ENCODE measurements around the gene PNPLA6.
A peak's percentile ranks its signal among the peaks of the same experiment; 100 is the strongest.

Gene PNPLA6

DNA sequence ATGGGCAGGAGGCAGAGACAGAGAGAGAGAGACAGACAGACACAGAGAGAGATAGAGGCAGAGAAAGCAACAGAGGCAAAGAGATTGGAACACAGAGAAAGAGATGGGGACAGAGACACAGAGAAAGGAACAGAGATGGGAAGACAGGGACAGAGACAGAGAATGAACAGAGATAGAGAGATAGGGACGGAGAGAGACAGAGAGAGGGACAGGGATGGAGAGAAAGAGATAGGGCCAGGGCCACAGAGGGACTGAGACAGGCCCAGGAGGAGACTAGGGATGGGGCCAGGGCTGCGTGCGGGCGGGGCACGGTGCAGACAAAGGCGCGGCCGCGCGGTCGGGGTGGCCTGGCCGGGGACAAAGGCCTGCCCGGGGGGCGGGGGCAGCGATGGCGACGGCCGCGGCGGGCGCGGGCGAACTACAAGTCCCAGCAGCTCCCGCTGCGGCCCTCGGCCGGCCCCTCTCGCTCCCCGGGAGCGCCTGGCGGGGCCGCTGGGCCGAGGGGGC is 19.8 kb upstream of the PNPLA6 start, which contains the start of gene ZNF358:
Gene ZNF358 (plus strand): TSS at position 459 of the 507 bp plus-strand sequence. CDS start 3,140 bp downstream, outside the sequence.
- DNase-seq (ENCODE audit: low read depth, low spot score) = no peak

DNA sequence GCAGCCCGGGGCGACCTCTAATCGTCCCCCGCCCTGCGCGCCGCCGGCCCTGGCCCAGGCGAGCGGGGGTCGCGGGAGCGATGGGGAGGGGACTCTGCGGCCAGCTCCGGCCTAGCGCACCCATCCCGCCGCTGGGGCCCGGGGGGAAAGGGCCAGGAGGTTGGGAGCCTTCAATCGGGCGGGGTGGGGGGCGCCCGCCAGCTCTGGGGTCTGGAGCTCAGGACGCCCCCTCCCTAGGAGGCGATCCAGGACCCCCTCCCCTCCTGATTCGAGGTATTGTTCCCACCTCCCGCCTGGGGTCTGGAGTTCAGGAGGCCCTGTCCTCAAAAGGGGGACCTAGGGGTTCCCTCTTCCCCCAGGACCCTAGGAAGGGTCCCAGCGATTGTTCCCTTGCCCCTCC is 19.2 kb upstream of the PNPLA6 start:
- DNase-seq (ENCODE audit: low read depth, low spot score) = no peak

DNA sequence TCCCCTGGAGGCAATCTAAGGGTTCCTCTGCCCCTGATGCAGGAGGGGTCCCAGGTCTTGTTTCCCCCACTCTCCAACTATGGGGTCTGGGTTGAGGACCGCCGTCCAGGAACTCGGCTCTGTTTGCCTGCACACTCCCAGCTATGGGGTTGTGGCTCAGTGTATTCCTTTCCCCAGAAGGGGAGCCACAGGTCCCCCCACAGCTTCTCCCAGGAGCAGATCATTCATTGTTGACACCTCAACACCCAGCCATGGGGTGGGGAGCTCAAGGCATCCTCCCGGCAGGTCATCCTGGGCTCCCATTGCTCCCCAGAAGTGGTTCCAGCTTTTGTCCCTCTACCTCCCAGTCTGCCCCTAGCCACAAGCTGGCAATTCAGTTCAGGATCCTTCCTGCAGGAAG is 18.6 kb upstream of the PNPLA6 start:
- DNase-seq (ENCODE audit: low read depth, low spot score) = no peak

DNA sequence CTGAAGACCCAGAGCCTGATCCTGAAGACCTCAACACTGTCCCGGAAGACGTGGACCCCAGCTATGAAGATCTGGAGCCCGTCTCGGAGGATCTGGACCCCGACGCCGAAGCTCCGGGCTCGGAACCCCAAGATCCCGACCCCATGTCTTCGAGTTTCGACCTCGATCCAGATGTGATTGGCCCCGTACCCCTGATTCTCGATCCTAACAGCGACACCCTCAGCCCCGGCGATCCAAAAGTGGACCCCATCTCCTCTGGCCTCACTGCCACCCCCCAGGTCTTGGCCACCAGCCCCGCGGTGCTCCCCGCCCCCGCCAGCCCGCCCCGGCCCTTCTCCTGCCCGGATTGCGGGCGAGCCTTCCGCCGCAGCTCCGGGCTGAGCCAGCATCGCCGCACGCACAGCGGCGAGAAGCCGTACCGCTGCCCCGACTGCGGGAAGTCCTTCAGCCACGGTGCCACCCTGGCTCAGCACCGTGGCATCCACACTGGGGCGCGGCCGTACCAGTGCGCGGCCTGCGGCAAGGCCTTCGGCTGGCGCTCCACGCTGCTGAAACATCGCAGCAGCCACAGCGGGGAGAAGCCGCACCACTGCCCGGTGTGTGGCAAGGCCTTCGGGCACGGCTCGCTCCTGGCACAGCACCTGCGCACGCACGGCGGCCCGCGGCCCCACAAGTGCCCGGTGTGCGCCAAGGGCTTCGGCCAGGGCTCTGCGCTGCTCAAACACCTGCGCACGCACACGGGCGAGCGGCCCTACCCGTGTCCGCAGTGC is 16.0 kb upstream of the PNPLA6 start:
- no peak for DNase-seq (ENCODE audit: low read depth, low spot score)

DNA sequence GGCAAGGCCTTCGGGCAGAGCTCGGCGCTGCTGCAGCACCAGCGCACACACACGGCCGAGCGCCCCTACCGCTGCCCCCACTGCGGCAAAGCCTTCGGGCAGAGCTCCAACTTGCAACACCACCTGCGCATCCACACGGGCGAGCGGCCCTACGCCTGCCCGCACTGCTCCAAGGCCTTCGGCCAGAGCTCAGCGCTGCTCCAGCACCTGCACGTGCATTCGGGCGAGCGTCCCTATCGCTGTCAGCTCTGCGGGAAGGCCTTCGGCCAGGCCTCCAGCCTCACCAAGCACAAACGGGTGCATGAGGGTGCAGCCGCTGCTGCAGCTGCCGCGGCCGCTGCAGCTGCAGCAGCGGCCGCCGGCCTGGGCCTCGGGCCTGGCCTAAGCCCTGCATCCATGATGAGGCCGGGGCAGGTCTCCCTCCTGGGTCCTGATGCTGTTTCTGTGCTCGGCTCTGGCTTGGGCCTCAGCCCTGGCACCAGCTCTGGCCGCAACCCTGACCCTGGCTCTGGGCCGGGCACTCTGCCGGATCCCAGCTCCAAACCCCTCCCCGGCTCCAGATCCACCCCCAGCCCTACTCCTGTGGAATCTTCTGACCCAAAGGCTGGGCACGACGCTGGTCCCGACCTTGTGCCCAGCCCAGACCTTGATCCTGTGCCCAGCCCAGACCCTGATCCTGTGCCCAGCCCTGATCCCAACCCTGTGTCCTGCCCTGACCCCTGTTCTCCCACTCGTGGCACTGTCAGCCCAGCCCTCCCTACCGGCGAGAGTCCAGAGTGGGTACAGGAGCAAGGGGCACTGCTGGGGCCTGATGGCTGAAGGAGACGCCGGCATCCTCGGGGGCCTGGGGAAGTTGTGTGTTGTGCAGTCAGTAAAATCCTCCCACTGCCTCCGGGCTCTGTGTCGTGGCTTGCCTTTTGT is 15.1 kb upstream of the PNPLA6 start:
- no peak for DNase-seq (ENCODE audit: low read depth, low spot score)

DNA sequence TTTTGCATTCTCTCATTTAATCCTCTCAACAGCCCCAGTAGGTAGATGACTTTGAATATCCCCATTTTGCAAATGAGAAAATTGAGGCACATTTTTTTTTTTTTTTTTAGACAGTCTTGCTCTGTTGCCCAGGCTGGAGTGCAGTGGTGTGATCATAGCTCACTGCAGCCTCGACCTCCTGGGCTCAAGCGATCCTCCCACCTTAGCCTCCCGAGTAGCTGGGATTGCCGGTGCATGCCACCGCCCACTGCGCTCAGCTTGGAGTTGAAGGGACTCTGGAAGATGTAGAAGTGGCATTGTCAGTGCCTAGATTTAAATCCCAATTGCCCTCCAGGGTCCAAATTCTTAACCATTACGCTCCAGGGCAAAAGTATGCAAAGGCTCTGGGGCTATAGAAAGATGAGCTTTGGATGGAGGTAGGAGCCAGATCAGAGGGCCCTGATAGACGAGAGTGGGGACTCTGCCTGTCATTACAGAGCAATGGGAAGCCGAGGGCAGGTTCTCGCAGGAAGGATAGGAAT is 13.9 kb upstream of the PNPLA6 start:
- DNase-seq (ENCODE audit: low read depth, low spot score) = no peak

DNA sequence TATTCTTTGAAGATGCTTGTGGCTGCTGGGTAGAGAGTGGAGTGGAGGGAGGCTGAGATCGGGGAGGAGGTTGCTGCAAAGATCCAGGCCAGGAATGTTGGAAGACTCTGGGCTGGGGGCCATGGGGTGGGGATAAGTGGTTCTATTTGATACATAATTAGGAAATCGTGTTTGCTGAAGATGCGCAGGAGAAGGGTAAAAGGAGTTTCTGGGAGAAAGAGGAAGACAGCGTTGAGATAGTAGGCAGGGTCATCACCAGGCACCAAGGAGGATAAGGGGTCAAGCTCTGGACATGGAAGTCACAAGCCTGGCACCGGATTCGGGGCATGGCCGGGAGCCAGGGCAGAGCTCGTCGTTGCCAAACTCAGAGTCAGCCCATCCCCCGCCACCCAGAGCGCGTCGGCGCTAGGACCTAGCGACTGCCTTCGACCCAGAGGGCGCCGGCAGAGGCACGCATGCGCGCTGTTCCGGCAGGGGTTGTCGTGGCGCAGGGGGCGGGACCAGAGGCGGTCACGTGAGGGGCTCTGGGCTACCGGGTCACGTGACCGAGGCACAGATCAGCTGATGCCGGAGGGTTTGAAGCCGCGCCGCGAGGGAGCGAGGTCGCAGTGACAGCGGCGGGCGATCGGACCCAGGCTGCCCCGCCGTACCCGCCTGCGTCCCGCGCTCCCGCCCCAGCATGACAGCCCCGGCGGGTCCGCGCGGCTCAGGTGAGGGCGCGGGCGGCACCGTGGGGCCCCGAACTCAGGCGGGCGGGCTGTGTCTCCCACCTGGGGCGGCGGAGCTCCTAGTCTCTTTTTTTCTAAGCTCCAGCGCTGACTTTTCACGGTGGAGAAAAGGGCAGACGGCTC is 13.2 kb upstream of the PNPLA6 start, which contains the start of gene MCOLN1:
Gene MCOLN1 (plus strand): TSS at position 553 of the 851 bp plus-strand sequence. CDS start 127 bp downstream, at position 680.
- DNase-seq (ENCODE audit: low read depth, low spot score) = peak; percentile 99

DNA sequence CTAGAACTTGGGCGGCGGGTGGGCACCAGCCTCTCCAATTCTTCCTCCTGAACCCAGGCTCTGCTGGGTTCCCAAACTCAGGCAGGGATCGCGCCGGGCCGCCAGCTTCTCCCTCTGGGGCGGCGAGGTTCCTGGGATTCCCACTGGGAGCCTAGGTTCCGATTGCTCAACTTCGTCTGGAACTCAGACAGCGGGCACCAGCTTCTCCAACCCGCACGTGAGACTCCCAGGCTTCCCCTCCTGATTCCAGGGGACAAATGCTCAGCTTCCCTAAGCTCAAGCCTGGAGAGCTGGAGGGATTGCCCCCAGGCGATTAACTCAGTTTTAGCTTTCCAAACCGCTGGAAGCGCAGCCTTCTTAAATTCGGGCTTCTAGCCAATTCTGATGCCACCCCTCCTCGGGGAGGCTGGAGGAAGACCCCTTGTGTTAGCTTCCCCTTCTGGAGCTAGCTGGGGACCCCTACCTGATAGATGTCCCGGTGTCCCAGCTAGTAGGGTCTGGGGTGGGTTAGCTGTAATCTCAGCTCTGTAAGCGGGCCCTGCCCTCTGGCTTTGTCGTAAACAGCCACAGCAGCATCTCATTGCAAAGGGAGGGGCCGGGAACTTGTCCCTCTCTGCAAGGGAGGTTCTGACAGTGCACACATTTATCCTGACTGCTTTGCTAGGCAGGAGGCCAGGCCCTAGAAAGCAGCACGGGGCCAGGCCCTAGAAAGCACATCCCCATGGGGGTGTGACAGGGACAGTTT is 12.4 kb upstream of the PNPLA6 start:
- DNase-seq (ENCODE audit: low read depth, low spot score) = no peak

DNA sequence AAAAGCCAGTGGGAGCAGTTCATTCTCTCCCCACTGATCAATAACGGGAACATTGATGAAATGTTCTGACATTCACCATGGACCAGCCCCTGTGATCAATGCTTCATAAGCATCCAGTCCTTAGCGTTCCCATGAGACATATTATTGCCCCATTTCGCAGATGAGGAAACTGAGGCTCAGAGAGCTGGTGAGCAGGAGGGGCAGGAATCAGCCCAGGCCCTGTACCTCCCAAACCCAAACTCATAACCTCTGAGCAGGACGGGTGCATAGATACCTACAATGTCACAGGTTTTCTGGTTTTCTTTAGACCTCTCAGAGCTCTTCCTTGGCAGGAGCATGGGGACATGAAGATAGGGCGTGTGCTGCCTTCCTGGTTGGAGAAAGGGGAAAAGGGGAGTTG is 11.0 kb upstream of the PNPLA6 start:
- no peak for DNase-seq (ENCODE audit: low read depth, low spot score)

DNA sequence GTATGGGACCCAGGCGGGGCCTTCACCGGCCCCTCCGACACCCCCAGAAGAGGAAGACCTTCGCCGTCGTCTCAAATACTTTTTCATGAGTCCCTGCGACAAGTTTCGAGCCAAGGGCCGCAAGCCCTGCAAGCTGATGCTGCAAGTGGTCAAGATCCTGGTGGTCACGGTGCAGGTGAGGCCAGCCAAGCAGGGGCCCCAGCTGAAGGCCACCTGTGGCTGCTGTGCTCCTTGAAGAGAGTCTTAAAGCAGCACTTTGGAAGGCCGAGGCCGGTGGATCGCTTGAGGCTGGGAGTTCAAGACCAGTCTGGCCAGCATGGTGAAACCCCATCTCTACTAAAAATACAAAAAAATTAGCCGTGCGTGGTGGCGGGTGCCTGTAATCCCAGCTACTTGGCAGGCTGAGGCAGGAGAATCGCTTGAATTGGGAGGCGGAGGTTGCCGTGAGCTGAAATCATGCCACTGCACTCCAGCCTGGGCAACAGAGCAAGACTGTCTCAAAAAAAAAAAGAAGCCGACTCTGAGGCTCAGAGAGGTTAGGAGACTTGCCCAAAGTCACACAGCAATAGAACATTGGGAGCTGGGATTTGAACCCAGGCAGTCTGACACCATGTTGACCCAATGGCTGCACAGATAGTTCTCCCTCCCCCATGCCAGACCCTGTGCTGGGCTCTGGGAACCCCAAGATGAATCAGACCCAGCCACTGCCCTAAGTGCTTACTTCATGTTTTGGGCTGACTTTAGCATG is 10.4 kb upstream of the PNPLA6 start:
- no peak for DNase-seq (ENCODE audit: low read depth, low spot score)

DNA sequence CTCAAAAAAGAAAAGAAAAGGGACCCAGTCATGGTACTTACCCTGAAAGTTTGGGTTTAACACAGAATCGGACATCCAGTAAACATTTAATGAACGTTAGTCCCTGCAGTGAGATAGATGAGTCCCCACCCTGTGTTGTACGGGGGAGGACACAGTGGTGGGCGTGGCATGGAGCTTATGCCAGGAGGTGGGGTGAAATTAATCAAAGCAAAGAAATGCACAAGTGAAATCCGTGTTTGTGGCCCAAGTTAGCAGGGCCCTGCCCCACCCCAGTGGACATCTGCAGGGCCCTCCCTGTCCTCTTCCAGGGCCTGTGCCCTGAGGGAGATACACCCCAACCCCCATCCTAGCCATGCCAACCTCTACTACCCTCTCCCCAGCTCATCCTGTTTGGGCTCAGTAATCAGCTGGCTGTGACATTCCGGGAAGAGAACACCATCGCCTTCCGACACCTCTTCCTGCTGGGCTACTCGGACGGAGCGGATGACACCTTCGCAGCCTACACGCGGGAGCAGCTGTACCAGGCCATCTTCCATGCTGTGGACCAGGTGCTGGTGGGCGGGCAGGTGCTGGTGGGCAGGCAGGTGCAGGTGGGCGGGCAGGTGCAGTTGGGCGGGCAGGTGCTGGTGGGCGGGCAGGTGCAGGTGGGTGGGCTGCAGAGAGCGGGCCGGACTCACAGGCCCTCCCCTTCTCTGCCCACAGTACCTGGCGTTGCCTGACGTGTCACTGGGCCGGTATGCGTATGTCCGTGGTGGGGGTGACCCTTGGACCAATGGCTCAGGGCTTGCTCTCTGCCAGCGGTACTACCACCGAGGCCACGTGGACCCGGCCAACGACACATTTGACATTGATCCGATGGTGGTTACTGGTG is 9.2 kb upstream of the PNPLA6 start:
- DNase-seq (ENCODE audit: low read depth, low spot score) = no peak

DNA sequence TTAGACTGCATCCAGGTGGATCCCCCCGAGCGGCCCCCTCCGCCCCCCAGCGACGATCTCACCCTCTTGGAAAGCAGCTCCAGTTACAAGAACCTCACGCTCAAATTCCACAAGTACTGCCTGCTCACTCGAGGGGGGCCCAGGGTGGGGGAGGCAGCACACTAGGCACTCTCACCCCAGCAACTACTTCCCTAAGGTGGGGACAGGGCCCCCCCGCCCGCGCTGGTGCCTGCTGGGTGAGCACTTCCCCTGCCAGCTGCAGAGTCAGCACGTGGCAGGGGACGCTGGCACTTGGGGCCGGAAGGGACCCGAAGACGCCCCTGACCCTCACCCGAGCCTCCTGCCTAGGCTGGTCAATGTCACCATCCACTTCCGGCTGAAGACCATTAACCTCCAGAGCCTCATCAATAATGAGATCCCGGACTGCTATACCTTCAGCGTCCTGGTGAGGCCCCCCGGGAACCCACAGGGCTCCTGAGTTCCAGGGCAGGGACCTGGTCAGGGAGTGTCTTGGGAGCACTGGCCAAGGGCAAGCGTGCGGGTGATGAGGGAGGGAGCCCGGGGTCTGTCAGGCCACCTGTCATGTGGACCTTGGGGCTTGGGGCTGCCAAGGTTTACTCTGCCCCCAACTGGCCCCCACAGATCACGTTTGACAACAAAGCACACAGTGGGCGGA is 7.9 kb upstream of the PNPLA6 start:
- DNase-seq (ENCODE audit: low read depth, low spot score) = no peak

DNA sequence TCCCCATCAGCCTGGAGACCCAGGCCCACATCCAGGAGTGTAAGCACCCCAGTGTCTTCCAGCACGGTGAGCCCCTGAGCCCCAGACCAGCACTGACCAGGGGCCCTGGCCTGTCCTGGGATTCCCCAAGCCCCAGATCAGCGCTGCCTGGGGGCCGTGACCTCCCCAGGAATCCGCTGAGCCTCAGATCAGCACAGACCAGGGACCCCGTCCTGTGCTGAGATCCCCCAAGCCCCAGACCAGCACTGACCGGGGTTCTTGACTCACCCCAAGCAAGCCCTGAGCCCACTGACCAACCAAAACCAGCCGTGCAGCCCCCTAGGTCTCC is 7.4 kb upstream of the PNPLA6 start:
- no peak for DNase-seq (ENCODE audit: low read depth, low spot score)

DNA sequence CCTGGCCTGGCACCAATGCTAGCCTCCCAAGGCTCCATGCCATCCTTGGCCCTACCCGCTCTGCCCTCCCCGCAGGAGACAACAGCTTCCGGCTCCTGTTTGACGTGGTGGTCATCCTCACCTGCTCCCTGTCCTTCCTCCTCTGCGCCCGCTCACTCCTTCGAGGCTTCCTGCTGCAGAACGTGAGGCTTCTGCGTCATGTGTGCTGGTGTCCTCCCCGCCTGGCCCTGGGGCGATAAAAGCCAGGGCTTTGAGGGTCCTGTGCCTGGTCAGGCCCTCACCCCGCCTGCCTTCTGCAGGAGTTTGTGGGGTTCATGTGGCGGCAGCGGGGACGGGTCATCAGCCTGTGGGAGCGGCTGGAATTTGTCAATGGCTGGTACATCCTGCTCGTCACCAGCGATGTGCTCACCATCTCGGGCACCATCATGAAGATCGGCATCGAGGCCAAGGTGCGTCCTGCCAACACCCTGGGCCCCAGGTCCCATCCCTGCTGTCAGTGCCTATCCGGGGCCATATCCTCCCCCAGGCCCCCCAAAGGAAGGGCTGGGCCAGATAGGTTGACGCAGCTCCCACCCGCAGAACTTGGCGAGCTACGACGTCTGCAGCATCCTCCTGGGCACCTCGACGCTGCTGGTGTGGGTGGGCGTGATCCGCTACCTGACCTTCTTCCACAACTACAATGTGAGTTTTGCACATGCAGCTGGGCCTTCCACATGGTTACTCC is 6.8 kb upstream of the PNPLA6 start:
- DNase-seq (ENCODE audit: low read depth, low spot score) = no peak

DNA sequence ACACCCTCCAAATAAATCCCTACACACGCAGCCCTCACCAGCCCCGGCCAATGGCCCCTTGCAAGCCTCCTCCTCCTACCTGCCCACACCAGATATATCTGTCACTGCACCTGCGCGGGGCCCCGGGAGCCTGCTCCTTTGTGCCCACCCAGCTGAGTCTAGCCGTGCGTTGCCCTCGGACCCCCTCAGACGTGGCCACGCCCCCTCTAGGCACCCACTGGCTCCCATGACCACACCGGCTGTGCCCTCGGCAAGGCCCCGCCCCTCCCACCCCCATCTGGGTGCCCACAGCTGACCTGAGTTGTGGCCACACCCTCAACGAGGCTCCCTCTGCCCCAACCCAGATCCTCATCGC is 6.3 kb upstream of the PNPLA6 start:
- no peak for DNase-seq (ENCODE audit: low read depth, low spot score)

DNA sequence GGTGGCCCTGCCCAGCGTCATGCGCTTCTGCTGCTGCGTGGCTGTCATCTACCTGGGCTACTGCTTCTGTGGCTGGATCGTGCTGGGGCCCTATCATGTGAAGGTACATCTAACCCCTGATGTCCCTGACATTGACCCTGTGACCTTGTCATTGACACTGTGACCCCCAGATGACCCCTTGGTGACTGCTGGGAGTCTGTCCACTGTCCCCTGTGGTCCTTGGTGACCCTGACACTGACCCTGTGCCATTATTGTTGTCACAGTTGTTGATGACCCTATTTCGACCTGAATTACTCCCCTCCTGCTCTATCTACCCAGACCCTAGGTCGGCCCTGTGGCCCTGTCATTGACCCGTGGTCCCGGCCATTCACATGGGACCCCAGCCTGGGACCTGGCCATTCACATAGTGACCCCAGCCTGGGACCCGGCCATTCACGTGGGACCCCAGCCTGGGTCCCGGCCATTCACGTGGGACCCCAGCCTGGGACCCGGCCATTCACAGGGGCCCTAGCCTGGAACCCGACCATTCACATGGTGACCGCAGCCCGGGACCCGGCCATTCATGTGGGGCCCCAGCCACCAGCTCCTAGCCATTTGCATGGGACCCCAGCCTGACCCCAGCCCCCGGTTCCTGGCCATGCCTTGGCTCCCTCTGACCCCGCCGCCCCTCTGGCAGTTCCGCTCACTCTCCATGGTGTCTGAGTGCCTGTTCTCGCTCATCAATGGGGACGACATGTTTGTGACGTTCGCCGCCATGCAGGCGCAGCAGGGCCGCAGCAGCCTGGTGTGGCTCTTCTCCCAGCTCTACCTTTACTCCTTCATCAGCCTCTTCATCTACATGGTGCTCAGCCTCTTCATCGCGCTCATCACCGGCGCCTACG is 5.7 kb upstream of the PNPLA6 start:
- no peak for DNase-seq (ENCODE audit: low read depth, low spot score)

Data from activated naive CD8-positive, alpha-beta T cell treated with anti-CD3 and anti-CD28 coated beads, Interleukin-2, amount 50 U/mL, for 16 hours (primary cell).